GM19035 (cell line): ENCODE results near the gene TMEM185A.
"Not testable (repeated sequence)": the region's sequence is repeated elsewhere in the genome, so short reads cannot be mapped to it uniquely, and the experiment has no call there.

ENCODE experiments used
- ATAC-seq: cut with Tn5 transposase; IDR thresholded peaks from one replicate; pipeline ENCODE4 v1.9.1; 2021; ENCODE audit not compliant: unreplicated experiment

Gene TMEM185A

GRCh38 chrX:149563359-149563758, 68.2 kb downstream of the TMEM185A start:
- no peak for ATAC-seq

- ATAC-seq: not testable (repeated sequence)
These were observed 76.3 kb downstream of the TMEM185A start for GRCh38 chrX:149555251-149555650.

- ATAC-seq: not testable (repeated sequence)
These were observed 79.7 kb downstream of the TMEM185A start for GRCh38 chrX:149551939-149552248.

- ATAC-seq: not testable (repeated sequence)
These were observed 80.2 kb downstream of the TMEM185A start for GRCh38 chrX:149551245-149551938.

- ATAC-seq: not testable (repeated sequence)
These were observed 81.1 kb downstream of the TMEM185A start for GRCh38 chrX:149550454-149550853.

GRCh38 chrX:149549701-149550100, 81.9 kb downstream of the TMEM185A start, which contains the start of gene HSFX3:
Gene HSFX3, minus strand, starts transcription at chrX:149549924. Its CDS starts 72 bp downstream, at chrX:149549852.
- not testable (repeated sequence) for ATAC-seq

GRCh38 chrX:149547782-149548181, 83.8 kb downstream of the TMEM185A start:
- ATAC-seq: not testable (repeated sequence)

- not testable (repeated sequence) for ATAC-seq
These were observed 84.6 kb downstream of the TMEM185A start for GRCh38 chrX:149546962-149547361.
